ENCODE data around the gene CNP.

- TF ChIP-seq POLR2A (IDR thresholded peaks at IDR 0.05; ENCODE audit: extremely low read depth, insufficient read length) (no peak), CTCF (IDR thresholded peaks at IDR 0.05; ENCODE audit: low read depth, low read length) (no peak)
These were observed 23.8 kb upstream of the CNP start for GRCh38 chr17:41942626-41943373.
